SH-SY5Y (cell line): ENCODE results near the gene TOMM70.

ENCODE experiments used
- GATA2 ChIP-seq: IDR thresholded peaks from 2 replicates; pipeline ENCODE4 v1.6.1; 2011; ENCODE audit warnings: mild to moderate bottlenecking, low read depth, low read length
- GATA3 ChIP-seq: IDR thresholded peaks from 2 replicates; pipeline ENCODE4 v1.6.1; 2011; ENCODE audit warnings: low read depth, mild to moderate bottlenecking, low read length, moderate library complexity

The TOMM70 gene

DNA sequence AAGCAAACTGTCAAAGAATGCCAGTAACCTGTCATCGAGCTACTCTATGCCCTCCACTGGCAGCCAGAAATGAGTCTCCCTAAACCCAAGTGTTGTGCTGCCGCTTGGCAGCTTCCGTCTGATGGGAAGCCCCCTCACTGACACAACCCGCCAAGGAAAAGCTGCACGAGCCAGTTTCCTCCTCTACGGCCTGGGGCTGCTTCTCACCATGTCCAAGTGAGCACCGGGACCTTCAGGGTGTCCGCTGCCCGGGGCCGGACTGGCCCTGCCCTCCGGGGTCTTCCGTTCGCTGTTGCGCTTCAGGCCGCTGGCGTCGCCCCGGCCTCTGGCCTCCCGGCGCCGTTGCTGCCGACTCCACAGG lies 490 bp downstream of the TOMM70 start:
- TF ChIP-seq GATA2: no peak
- no peak for TF ChIP-seq GATA3

DNA sequence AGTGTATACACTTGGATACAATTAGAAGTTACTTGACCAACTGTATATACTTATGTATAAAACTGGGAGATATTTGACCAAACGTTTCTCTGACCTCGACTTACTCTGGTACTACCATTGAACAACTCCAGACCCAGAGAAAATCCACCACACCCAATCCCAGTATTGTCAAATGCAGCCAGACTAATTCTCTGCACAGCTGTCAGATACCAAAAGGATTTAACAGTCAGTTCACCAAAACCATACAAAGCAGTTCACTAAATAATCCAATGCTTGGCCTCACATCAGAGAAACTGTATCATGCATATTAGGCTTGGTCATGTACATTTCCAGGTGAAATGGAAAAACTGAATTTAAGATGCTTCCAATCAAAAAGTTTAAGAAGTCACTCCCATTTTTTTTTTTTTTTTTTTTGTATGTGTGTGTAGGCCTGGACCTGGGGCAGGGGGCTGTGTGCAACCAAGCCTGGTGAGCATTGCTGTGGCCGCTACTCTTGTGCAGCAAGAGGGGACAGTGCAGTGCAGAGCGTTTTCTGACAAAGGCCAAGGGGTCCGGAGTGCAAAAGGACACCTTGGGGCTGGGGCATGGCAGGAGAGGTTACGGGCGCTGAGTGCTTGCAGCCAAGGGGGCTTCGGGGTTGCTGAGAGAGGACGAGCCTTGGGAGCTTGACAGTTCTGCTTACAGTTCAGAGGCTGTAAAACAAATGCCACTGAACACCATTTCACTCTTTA lies 1.4 kb downstream of the TOMM70 start:
- no peak for TF ChIP-seq GATA3
- TF ChIP-seq GATA2: no peak

DNA sequence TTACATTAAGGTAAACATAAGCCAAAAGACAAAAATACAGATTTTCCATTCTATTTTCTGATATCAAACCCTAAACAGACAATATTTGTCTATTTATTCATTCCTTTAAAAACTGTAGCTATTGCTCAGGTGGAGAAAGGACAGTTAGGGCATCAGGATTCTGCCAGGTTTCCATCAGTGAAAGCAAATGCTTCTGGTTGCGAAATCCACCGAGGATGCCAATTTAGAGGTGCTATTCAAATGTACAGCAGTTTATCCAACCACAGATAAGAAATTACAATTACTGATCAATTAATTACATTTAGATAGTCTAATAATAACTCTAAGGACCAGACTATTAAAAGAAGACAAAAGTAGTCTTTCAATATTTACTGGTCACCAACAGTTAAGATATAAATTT lies 3.9 kb downstream of the TOMM70 start:
- TF ChIP-seq GATA2 (no peak), GATA3 (no peak)

DNA sequence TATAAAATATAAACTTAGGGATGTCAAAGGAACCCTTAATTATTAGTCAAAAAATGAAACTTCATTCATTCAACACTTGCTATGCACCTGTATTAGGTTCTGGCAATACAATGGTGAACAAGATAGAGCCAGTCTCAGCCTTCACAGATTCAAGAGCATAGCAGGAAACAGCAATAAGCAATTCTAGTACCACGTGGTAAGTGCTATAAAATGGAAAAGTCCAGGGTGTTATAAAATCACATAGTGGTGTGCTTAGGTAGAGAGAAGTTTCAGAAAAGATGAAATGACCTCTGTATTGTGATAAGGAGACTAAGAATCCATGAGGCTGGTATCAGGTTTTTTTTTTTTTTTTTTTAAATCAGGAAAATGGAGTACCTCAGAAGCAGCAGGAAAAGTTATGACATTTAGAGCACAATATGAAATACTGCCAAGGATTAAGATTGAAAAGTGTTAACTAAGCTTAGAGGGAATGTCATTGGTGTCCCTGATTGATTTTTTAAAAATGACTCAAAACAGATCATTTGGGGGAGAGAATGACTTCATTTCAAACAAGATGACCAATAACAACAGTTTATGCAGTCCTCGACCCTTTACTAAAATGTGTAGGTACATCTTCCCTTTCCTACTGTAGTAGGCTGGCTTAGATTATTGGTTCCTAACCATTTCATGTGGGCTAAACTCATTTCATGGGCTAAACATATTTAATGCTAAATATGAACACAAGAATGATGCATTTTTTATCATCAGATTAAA lies 5.0 kb downstream of the TOMM70 start:
- TF ChIP-seq GATA3 (no peak), GATA2 (no peak)

DNA sequence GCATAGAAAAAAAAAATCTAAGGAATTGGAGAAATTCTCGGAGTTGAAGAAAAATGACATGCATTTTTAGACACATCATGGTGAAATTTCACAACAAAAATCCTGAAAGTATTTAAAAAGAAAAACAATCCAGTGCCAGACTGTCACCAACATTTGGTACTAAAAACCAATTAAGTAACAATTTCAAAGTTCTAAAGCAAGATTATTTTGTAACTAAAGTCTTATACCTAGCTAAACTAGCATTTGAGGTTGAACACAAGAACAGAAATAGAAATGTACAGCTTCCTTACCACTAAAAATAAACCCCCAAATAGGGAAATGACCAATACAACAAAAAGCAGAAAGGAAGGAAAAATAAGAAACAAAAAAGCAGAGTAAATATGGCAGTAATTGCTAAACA lies 11.9 kb downstream of the TOMM70 start:
- TF ChIP-seq GATA2: no peak
- TF ChIP-seq GATA3: no peak

DNA sequence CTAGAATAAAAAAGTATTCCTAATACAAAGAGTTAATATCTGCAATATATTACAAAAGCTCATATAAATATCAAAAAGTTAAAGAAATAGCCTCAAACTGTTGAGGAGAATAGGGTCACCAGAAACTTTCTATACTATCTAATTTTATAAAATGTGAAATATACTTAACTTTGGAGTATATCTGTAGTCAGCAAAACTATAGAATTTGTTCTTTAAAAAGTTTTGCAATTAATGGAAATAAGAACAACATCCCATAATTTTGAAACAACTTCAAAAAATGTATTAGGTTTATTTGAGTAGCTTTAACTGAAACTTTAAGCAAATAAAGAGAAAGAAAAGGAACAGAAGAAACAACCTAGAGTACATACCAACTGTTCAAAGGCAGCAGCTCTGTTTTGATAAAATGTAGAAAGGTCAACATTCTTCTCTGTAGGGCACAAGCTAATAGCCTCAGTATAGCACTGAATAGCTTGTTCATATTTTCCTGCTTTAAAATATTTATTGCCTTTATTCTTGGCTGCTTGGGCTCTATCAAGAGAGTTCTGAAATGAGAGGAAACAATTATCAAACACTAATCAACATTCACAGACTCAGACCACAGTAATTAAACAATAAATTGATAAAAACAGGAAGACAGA lies 14.3 kb downstream of the TOMM70 start:
- TF ChIP-seq GATA2 (no peak), GATA3 (no peak)

DNA sequence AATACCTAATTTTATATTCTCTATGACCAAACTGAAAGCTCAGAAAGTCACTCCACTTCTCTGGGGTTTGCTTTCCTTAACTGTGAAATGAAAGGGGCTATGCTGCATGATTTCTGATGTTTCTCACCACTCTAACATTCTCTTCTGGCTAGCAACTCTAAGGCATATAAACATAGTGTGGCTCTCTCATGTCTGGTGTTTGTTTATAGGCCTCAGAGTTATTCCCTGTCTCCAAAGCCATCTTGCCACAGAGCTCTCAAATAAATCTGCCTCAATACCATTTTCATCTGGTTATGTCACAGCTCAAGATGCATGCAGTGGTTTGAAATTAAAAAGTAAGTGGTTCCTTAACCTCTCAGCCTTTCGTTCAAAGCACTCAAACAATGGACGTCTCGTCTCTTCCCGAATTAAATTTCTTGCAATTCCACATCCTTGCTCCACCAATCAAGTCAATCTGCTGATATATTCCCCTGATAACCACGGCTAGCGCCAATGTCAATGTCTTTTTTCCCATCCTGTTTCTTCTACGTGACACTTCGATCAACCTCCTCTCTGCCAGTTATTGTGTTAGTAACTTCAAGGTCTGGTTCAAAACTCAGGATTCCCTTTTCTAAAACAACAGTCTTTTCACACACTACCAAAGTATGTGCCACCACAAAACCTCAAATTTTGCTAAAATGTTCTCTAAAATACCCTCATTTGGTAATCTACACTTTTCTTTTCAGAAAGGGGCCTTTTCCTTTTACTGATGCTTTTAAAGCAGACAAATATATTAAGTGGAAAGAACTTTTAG lies 16.0 kb downstream of the TOMM70 start:
- no peak for TF ChIP-seq GATA3
- TF ChIP-seq GATA2: no peak

DNA sequence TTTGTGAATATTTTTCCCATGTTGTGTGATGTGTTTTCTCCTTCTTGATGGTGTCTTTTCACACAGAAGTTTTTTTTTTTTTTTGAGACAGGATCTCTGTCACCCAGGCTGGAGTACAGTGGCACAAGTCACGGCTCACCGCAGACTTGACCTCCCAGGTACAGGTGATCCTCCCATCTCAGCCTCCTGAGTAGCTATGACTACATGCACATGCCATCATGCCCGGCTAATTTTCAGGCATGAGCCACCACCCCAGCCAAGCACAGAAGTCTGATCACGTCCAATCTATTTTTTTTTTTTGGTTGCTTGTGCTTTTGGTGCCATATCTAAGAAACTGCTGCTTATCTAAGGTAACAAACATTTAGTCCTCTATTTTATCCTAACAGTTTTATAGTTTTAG lies 24.6 kb downstream of the TOMM70 start:
- TF ChIP-seq GATA3 (no peak), GATA2 (no peak)

DNA sequence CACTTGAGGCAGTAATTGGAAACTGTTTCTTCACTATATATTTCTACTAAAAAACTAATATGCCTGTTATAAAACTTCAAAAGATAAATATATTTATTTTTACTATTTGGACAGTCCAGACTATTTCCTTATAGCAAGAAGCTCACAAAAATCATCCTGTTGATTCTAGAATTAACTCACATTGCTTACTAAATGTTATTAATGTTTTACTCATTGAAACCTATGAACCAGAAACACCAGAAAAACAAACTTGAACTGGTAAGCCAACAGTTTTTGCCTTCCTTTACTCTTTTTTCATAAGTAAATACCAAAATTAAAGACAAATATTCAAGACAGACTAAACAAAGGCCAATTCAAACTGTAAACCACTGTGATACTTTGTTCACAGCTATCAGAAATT lies 26.4 kb downstream of the TOMM70 start:
- TF ChIP-seq GATA2 (no peak), GATA3 (no peak)

DNA sequence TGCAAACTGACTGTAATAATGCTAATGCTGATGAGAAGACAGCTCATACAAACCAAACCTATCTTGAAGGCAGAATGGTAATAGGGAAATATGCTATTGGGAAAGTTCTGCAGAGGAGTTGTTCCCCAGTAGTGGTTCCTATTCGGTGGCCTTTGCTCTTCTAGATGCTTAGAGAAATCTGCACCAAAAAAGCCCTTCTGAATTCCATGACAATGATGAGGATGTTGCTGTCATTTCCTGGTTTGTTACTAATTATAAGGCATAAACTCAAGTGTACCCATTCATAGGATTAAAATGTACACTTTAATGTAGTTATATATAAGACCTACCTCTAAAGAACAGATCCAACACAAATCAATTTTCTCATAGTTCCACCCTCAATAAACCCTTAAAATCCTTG lies 30.1 kb downstream of the TOMM70 start:
- no peak for TF ChIP-seq GATA2

DNA sequence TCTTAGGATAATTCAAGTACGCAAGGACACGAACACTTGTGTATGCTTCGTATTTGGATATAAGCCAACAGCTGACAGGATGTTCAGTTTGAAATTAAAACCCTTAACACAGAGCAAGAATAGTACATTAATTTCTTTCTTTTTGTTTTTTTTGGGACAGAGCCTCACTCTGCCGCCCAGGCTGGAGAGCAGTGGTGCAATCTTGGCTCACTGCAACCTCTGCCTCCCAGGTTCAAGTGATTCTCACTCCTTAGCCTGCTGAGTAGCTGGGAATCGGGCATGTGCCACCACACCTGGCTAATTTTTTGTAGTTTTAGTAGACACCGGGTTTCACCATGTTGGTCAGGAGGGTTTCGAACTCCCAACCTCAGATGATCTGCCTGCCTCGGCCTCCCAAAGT lies 32.4 kb downstream of the TOMM70 start:
- no peak for TF ChIP-seq GATA2
- no peak for TF ChIP-seq GATA3

DNA sequence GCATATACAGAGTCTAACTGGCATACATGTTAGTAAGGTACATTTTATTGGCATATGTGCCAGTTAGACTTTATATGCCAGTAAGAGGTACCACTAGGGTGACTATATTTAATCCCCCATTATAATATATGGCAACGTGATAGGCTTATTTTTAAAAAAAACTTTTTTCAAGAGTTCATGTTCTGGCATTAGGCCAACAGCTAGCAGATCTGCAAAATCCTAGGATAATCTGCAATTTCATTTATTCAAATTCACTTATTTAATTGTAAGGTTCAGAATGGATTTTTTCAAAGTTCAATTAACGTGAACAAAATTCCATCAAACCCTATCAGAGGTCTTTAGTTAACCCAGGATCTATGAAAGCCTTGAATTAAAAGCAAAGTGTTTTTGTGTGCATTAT lies 34.5 kb downstream of the TOMM70 start:
- TF ChIP-seq GATA2 (no peak), GATA3 (no peak)

DNA sequence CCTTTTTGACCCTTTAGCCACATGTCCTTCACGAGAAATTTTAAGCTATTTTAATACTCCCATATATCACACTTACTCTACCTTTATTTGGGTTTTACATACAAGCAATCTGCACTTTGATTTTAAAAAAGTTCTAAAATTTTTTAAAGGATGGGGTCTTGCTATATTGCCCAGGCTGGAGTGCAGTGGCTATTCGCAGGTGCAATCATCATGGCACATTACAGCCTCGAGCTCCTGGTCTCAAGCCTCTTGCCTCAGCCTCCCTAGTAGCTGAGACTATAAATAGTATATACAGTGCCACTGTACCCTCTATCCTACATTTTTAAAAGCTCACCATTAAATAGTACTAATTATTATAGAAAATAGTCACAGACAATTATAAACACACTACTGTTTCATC lies 36.5 kb downstream of the TOMM70 start:
- TF ChIP-seq GATA3 (no peak), GATA2 (no peak)

DNA sequence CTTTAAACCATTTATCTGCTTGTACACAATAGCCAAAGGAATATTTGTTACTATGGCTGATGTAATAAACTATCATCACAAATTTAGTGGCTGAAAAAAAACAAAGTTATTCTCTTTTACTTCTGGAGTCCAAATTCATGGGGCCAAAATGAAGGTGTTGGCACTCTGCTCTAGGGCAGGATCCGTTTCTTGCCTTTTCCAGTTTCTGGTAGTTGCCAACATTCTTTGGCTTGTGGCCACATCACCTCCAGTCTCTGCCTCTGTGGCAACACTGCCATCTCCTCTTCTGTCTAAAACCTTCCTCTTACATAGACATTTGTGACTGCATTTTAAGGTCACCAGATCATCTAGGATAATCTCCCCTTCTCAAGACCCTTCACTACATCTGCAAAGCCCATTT lies 39.0 kb downstream of the TOMM70 start:
- TF ChIP-seq GATA2: no peak
- no peak for TF ChIP-seq GATA3
